K562 (cell line): ENCODE measurements around the gene KCTD3. TPM values are rescaled to one million over a fixed set of nuclear protein-coding genes. Genes with fewer than 3 reads are reported as not detected.

Source experiments
- ATAC-seq: fragments of 200-7000 bp; cut with Tn5 transposase; 3 replicates; pipeline ENCODE4 v1.9.1; 2020; ENCODE audit warnings: moderate library complexity
- BruUV-seq: library from RNA; stranded (reverse); fragments of 400-500 nt; replicated peaks from 2 replicates; lab custom pipeline; 2021; lab: Mats Ljungman, UMichigan
- CTCF ChIA-PET: fragments of 300-600 bp; formaldehyde crosslinking; extraction: SDS; loops from one replicate; lab custom pipeline; 2021; ENCODE audit warnings: low intra/inter-chr PET ratio; lab: Yijun Ruan, JAX
- POLR2A ChIA-PET: fragments of 300-600, 350-650 bp; sonication (Branson Sonifier 250); formaldehyde crosslinking; extraction: SDS; loops from one replicate; lab custom pipeline; 2021; ENCODE audit warnings: antibody characterized with exemption, inconsistent platforms; lab: Yijun Ruan, JAX
- DNase-seq, 4 experiments: peaks; one replicate each; pipeline versions ENCODE4 v3.0.0 to v3.0.0-alpha.2; 2011 to 2018; ENCODE audit warnings: low spot score in 3 of 4, mixed read lengths in 3 of 4; ENCODE audit errors: extremely low read depth in 1 of 4
- FAIRE-seq: peaks from 2 replicates; lab custom pipeline; 2011; peaks lifted over from hg19 to GRCh38; lab: Jason Lieb, UNC
- H2AFZ ChIP-seq: 2 replicates; pipeline ENCODE4 v1.6.0; 2011; ENCODE audit warnings: low read depth, low read length, control low read depth, inconsistent platforms
- H3K27ac ChIP-seq: fragments of 200-600 bp; 3 replicates; pipeline ENCODE4 v1.8.0; 2011; ENCODE audit warnings: low read depth, mild to moderate bottlenecking, control low read depth, inconsistent platforms, low read length, moderate library complexity, mixed read lengths; ENCODE audit errors: extremely low read depth
- H3K27me3 ChIP-seq, 2 experiments: fragments of 300-600 bp in 1 of 2; 2 replicates in 1 of 2; 3 replicates in 1 of 2; pipeline versions ENCODE4 v1.6.0 to v1.8.0; 2011; ENCODE audit warnings: inconsistent platforms in 2 of 2, low read length in 2 of 2, mild to moderate bottlenecking in 1 of 2, mixed read lengths in 1 of 2, moderate library complexity in 1 of 2; ENCODE audit not compliant: control insufficient read depth in 2 of 2, insufficient read depth in 2 of 2
- H3K36me3 ChIP-seq: fragments of 300-600 bp; 3 replicates; pipeline ENCODE4 v1.8.0; 2011; ENCODE audit warnings: mild to moderate bottlenecking, low read length, inconsistent platforms; ENCODE audit not compliant: control insufficient read depth, insufficient read depth
- H3K4me1 ChIP-seq, 2 experiments: fragments of 200-600 bp in 1 of 2; replicated peaks in 1 of 2; 2 replicates in 1 of 2; 3 replicates in 1 of 2; pipeline versions ENCODE4 v1.5.1 to v1.8.0; 2011; ENCODE audit warnings: inconsistent platforms in 2 of 2, low read length in 2 of 2, mild to moderate bottlenecking in 1 of 2, mixed read lengths in 1 of 2, moderate library complexity in 1 of 2; ENCODE audit not compliant: control insufficient read depth in 2 of 2, insufficient read depth in 2 of 2
- H3K4me2 ChIP-seq: 2 replicates; pipeline ENCODE4 v1.6.1; 2011; ENCODE audit warnings: low read length, control low read depth, inconsistent platforms, mixed read lengths; ENCODE audit not compliant: insufficient read depth
- H3K4me3 ChIP-seq: fragments of 200-600 bp; sonication (generic), shearing (Covaris generic); 2 replicates; pipeline ENCODE4 v1.5.1; 2016; ENCODE audit warnings: control low read depth, inconsistent platforms
- H3K79me2 ChIP-seq: fragments of 200-600 bp; 3 replicates; pipeline ENCODE4 v1.8.0; 2011; ENCODE audit warnings: low read length, inconsistent platforms; ENCODE audit not compliant: control insufficient read depth, insufficient read depth
- H3K9ac ChIP-seq, 2 experiments: 2 replicates each; pipeline versions ENCODE4 v1.6.0 to v1.6.1; 2011; ENCODE audit warnings: low read depth in 2 of 2, low read length in 2 of 2, control low read depth in 1 of 2, inconsistent platforms in 1 of 2, mild to moderate bottlenecking in 1 of 2, mixed read lengths in 1 of 2; ENCODE audit not compliant: insufficient read depth in 1 of 2
- H3K9me1 ChIP-seq: one replicate; pipeline ENCODE4 v1.6.0; 2011; ENCODE audit warnings: inconsistent platforms, mild to moderate bottlenecking, low read length, moderate library complexity; ENCODE audit not compliant: control insufficient read depth, insufficient read depth
- H3K9me3 ChIP-seq: replicated peaks from 2 replicates; pipeline ENCODE4 v1.5.1; 2011; ENCODE audit warnings: low read depth, low read length, inconsistent platforms; ENCODE audit not compliant: control insufficient read depth, insufficient read depth
- H4K20me1 ChIP-seq: replicated peaks from 2 replicates; pipeline ENCODE4 v1.6.1; 2011; ENCODE audit warnings: low read length, inconsistent platforms, mixed read lengths; ENCODE audit not compliant: control insufficient read depth, insufficient read depth
- DNMT1 ChIP-seq: fragments of 450-650 bp; IDR thresholded peaks from 2 replicates; pipeline ENCODE4 v1.6.1; 2016; ENCODE audit warnings: antibody characterized with exemption, mild to moderate bottlenecking
- EP400 ChIP-seq: fragments of 450-650 bp; IDR thresholded peaks from 2 replicates; pipeline ENCODE4 v1.6.1; 2017; ENCODE audit warnings: antibody characterized with exemption, mild to moderate bottlenecking, moderate library complexity
- ETS1 ChIP-seq: conservative IDR thresholded peaks from 2 replicates; pipeline ENCODE4 v1.6.1; 2011; ENCODE audit warnings: low read depth, mild to moderate bottlenecking, low read length; ENCODE audit not compliant: control insufficient read depth
- GABPB1 ChIP-seq: sonication (generic); formaldehyde crosslinking; IDR thresholded peaks from 2 replicates; pipeline ENCODE4 v1.8.0; 2022; ENCODE audit warnings: mild to moderate bottlenecking, missing genetic modification reagents
- KDM1A ChIP-seq, 2 experiments: fragments of 450-650 bp; IDR thresholded peaks; 2 replicates each; pipeline ENCODE4 v1.6.1; 2016; ENCODE audit warnings: mild to moderate bottlenecking in 2 of 2
- TBL1XR1 ChIP-seq, 2 experiments: IDR thresholded peaks; 2 replicates each; pipeline ENCODE4 v1.6.1; 2012; ENCODE audit warnings: improper control_type of control experiment in 2 of 2, low read length in 2 of 2, mild to moderate bottlenecking in 1 of 2
- TEAD2 ChIP-seq: fragments of 450-650 bp; IDR thresholded peaks from 2 replicates; pipeline ENCODE4 v1.6.1; 2016; ENCODE audit warnings: missing genetic modification characterization, control low read depth, missing compliant biosample characterization
- ZNF134 ChIP-seq: fragments of 250-450 bp; sonication (Bioruptor Pico); conservative IDR thresholded peaks from 2 replicates; pipeline ENCODE4 v1.4.0; 2020
- ZNF699 ChIP-seq: fragments of 250-450 bp; sonication (Bioruptor Pico); IDR thresholded peaks from 2 replicates; pipeline ENCODE4 v1.8.0; 2021; ENCODE audit warnings: mild to moderate bottlenecking, moderate library complexity; ENCODE audit not compliant: insufficient replicate concordance
- ZNF76 ChIP-seq: fragments of 250-450 bp; sonication (Bioruptor Pico); IDR thresholded peaks from 2 replicates; pipeline ENCODE4 v1.4.0; 2020; ENCODE audit warnings: mild to moderate bottlenecking, moderate library complexity, borderline replicate concordance
- WGBS: fragments of 100-300 bp; shearing (Covaris generic); methylation state at CpG from one replicate; pipeline ENCODE4 v1.1.6; 2016; ENCODE audit warnings: low coverage, mixed read lengths; ENCODE audit not compliant: insufficient coverage; ENCODE audit errors: missing lambda C conversion rate; 5-methylcytosine and 5-hydroxymethylcytosine counted together
- in situ Hi-C: fragments of 300-500 bp; cut with MboI; formaldehyde crosslinking; loops from 4 replicates; pipeline ENCODE4 v1.15.0; 2018; ENCODE audit warnings: inconsistent platforms, mixed read lengths
- intact Hi-C: fragments of 100-400 bp; cut with micrococcal nuclease; formaldehyde crosslinking; loops from 2 replicates; pipeline ENCODE4 v1.14.2; 2022
- polyA plus RNA-seq, 8 experiments: library from polyadenylated mRNA; depleted of rRNA in 4 of 8; stranded (reverse) in 5 of 8; unstranded in 3 of 8; fragments of >200 nt; fragmentation: Nextera tagmentation in 2 of 8; fragmentation: Illumina TruSeq in 1 of 8; extraction: Ambion mirVana in 2 of 8; extraction: Trizol in 1 of 8; gene quantifications; 2 replicates each; pipeline versions ENCODE4 v1.2.1 to v1.2.3, GENCODE V29; 2011 to 2014; ENCODE audit warnings: inconsistent platforms in 1 of 8, missing spikeins in 1 of 8
- total RNA-seq, 7 experiments: library from RNA; depleted of rRNA in 6 of 7; stranded (reverse); fragments of >200 nt in 6 of 7; fragmentation: Illumina TruSeq in 2 of 7; extraction: Trizol in 2 of 7; gene quantifications; 2 replicates each; pipeline versions ENCODE4 v1.2.1 to v1.2.3, GENCODE V29; 2011 to 2021; ENCODE audit warnings: low replicate concordance in 1 of 7

Gene KCTD3
- total and polyA plus RNA-seq, 9 of the 15 experiments (the other 6 are each of a cell fraction or from before 2014, with no cell fraction given): 12.8 to 77.1 (median 44.3) TPM

- POLR2A ChIA-PET: no interaction called here
- no peak for TF ChIP-seq KDM1A (IDR thresholded peaks at IDR 0.05)
- no peak for TF ChIP-seq GABPB1 (CRISPR knock-in tag)
- TF ChIP-seq ZNF134: no peak
- no peak for TF ChIP-seq TEAD2 (tag)
- TF ChIP-seq ZNF76 (CRISPR knock-in tag): no peak
- no peak for TF ChIP-seq DNMT1
- TF ChIP-seq TBL1XR1 (IDR thresholded peaks at IDR 0.05; ENCODE audit: low read length in 2 of 2): no peak
- no peak for TF ChIP-seq ETS1
- TF ChIP-seq EP400: no peak
- no peak for TF ChIP-seq ZNF699 (CRISPR knock-in tag)
- H3K27me3 ChIP-seq: no peaks in the 10 kb centered on the region
- H3K36me3 ChIP-seq: no peaks in the 10 kb centered on the region
- H2AFZ ChIP-seq: no peak overlapping the region
- no peaks in the 10 kb centered on the region for H4K20me1 ChIP-seq
- DNase-seq: no peak
- ATAC-seq: no peak
- no peak overlapping the region for H3K27ac ChIP-seq
- CTCF ChIA-PET: no interaction called here
- H3K79me2 ChIP-seq: no peaks in the 10 kb centered on the region
- WGBS: 7% methylated on average over 5 of the region's 5 CpGs
- no peaks in the 10 kb centered on the region for H3K9me3 ChIP-seq
- FAIRE-seq: no peak
- H3K4me1 ChIP-seq: no peaks in the 10 kb centered on the region
- no peak overlapping the region for H3K4me2 ChIP-seq
- in situ Hi-C loops (no loop called here), intact Hi-C loops (no loop called here)
- H3K9ac ChIP-seq: no peak overlapping the region
- H3K4me3 ChIP-seq: no peak overlapping the region
- H3K9me1 ChIP-seq: no peaks in the 10 kb centered on the region
- BruUV-seq: no TSS peak
Measured at GRCh38 chr1:215539803-215540570, 27.1 kb upstream of the KCTD3 start.
